GM21367 (cell line): Measurements from ENCODE around the gene STEAP1B.
"Not testable (repeated sequence)": the region's sequence is repeated elsewhere in the genome, so short reads cannot be mapped to it uniquely, and the experiment has no call there.

Experiments
- ATAC-seq: cut with Tn5 transposase; IDR thresholded peaks from one replicate; pipeline ENCODE4 v1.9.1; 2021; ENCODE audit not compliant: unreplicated experiment

Gene STEAP1B

DNA sequence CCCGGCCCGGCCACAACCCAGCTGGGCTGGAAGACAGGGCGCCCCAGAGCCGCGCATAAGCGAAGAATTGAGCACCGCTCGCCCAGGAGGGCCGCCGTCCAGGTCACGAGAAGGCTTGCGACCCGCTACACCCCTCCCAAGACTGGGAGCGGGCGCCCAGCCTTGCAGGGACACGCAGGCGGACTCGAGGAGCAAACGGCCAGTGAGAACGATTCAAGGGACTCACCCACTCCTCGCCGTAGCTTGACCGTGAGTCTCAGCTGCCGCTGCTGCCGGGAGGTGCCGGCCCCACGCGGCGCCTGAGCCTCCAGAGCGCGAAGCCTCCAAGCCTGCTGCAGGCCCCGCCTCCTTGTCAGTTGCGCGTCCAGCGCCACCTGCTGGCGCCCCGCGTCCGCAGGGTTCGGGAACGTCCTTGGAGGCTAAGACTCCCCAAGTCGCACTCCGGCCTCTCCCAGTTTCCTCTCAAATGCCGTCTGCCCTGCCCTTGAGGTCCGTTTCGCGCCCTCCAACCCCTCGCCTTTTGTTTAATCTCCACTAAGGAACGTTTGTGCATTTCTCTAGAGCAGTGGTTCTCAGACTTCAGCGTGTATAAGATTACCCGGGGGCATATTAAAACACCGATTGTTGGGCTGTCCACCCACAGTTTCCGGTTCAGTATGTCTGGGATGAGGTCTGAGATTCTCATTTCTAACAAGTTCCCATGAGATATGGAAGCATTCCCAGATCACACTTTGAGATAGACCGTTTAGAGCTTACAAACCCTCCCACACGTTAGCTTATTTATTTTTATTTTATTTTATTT, at the start of gene STEAP1B:
Gene STEAP1B (minus strand): TSS at position 301 of the 802 bp plus-strand sequence. CDS start 5,333 bp downstream, outside the sequence.
- peak; percentile 96 for ATAC-seq

DNA sequence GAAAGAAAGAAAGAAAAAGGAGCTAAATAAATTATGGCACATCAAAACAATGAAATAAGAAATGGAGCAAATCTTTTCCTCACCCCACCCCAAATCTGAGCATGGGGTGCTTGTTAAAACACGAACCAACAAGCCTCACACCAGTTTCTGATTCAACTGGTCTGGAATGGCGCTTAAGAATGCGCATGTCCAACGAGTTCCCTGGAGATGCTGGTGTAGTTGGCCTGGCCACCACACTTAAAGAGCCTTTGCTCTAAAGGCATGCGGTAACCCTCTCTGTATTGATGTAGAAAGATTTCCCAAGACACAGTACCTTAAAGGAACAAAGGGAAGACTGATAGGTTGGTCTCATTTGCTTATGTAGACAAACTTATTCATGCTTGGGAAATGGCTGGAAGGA, 49.1 kb upstream of the STEAP1B start:
- no peak for ATAC-seq

DNA sequence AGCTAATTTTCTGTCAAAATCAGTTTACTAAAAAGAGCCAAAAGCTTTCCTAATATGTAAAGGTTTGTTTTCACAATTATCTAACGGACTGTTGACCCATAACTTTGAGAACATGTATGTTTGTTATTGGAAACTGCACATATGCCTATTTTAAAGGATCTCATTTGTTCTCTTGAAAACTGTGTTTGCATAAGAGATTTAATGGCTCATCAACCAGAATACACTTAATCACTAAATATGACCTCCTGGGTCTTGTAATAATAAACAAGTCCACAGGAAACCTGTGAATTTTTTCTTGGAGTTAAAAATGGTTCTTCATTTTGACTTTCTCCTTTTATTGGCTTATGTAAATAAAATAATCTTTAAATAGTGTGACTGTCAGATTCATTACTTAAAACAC, 48.3 kb upstream of the STEAP1B start:
- ATAC-seq, result no peak

DNA sequence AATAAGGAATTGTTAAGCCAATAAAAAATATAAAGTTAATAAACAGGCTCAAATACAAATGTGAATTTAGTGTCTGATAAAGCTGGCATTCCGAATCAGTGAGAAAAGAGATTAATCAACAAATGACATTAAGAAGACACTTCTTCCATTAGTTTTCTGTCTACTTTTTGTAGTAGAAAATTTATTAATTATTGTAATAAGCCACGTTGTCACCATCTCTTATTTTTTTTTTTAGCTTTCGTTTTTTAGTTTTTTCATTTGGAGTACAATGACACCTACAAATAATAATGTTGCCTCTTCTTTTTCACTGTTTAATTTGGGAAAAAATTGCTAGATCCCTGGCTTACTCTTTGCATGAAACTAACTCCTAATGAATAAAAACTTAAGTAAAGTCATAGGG, 46.8 kb upstream of the STEAP1B start:
- ATAC-seq, result no peak

DNA sequence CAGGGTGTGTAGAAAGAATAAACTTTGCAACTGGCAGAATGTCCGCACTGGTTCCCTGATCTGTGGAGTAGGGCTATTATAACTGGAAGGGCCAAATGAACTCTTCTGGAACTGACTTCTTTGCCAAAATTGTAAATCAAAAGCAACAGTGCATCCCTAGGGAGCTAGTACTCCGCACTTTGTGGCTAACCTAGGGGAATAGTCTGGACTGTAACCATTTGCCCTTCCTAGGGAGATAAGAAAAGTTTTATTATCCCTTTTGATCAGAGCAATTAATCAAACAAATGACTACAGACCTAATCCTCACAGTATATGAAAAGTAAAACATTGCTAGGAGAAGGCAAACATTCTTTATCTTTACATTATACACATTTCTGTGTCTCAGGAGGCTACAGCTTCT, 45.5 kb upstream of the STEAP1B start:
- no peak for ATAC-seq

DNA sequence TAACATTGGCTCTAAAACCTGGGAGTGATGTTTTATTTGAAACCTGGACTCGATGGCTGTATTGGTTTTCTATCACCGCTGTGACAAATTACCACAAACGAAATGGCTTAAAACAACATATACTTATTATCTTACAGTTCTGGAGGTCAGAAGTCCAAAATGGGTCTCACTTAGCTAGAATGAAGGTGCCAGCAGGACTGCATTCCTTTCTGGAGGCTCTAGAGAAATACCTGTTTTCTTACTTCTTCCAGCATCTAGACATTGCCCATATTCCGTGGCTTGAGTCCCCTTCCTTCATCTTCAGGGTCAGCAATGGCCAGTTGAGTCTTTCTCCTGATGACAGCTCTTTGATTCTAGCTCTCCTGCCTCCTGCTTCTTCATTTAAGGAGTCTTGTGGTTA, 44.3 kb upstream of the STEAP1B start:
- ATAC-seq, result no peak

DNA sequence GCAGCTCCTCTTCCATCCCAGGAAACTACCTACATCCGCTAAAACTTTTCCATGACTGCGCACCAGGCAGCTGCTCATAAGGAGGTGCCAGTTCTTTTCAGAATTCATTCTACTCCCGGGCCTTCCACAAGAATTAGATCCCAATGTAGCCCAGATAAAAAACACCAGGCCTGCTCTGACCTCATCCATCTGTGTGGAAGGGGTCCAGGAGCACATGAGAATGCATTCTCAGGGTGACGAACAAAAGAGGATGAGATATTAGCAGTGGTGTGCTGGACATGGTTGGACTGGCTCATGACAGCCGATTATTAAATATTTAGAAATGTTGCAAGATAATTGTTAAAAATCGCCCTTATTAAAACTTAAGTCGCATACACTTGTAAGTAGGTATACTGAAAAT, 43.2 kb upstream of the STEAP1B start:
- ATAC-seq, result no peak

DNA sequence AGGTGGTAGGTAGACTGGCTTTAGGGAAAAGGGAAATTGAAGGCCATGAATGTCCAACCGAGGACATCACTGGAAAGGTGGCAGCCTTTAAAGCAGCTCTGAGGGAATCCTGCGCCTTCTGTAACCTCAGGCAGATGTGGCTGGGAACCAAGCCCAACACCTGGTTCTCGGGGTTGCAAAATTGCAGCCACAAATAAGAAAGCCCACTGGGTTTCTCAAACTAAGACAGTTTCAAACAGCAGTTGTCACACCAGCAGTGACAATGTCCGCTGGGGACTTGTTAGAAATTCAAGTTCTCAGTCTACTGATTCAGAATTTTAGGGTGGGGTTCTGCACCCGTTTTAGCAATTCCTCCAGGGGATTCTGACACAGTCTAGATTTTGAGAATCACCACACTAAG, 42.7 kb upstream of the STEAP1B start:
- no peak for ATAC-seq

DNA sequence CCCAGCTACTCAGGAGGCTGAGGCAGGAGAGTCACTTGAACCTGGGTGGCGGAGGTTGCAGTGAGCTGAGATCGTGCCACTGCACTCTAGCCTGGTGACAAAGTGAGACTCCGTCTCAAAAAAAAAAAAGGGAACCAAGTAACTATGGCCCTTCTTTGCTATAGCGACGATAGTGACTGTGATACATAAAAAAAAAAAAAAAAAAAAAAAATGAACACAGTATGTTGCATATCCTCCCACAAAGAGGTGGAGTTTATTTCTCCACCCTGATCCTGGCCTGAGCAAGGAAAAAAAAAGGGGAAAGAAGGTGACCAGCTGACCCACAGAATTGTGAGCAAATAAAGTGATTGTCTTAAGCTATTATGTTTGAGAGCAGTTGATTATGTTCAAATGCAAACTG, 42.3 kb upstream of the STEAP1B start:
- ATAC-seq, result no peak

DNA sequence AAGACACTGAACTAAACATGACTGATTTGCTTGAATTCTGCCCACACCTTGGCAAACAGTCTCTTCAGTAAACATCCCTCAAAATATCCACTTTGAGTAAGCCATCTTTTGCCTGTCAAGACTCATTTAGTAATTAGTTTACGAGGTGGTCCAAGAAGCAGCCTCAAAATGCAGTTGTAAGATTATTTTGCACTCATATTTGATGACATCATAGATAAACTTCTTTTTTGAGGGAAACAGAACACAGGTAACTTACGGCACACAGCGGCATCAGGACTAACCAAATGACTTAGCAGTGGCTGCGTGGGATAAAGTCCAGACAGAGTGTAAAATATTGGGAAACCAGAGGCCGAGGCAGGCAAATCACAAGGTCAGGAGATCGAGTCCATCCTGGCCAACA, 41.8 kb upstream of the STEAP1B start:
- no peak for ATAC-seq

DNA sequence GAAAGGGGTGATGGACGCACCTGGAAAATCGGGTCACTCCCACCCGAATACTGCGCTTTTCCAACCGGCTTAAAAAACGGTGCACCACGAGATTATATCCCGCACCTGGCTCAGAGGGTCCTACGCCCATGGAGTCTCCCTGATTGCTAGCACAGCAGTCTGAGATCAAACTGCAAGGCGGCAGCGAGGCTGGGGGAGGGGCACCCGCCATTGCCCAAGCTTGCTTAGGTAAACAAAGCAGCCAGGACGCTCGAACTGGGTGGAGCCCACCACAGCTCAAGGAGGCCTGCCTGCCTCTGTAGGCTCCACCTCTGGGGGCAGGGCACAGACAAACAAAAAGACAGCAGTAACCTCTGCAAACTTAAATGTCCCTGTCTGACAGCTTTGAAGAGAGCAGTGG, 28.5 kb upstream of the STEAP1B start:
- not testable (repeated sequence) for ATAC-seq

DNA sequence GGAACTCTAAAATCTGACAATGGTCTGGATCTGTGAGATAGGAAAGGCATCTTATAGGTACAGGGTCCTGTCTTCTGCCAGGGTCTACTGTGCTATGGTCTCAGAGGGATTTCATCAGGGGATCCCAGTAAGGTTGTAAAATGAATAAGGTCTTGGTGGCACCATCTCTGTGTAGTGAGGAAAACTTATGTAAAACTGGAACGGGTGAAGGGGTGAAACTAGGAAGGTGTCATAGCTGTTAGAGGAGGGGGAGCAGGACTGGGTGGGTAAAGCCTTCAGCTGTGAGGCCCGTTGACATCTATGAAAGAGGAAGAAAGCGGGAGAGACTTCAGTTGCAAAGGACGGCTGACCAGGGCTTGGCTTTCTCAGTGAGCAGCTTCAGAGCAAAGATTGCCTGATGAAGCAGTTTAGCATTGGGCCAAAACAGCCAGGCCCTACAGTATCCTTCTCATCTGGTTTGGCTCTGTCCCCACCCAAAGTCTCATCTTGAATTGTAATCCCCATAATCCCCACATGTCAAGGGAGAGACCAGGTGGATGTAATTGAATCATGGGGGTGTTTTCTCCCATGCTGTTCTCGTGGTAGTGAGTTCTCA, 24.5 kb upstream of the STEAP1B start:
- ATAC-seq, result not testable (repeated sequence)

DNA sequence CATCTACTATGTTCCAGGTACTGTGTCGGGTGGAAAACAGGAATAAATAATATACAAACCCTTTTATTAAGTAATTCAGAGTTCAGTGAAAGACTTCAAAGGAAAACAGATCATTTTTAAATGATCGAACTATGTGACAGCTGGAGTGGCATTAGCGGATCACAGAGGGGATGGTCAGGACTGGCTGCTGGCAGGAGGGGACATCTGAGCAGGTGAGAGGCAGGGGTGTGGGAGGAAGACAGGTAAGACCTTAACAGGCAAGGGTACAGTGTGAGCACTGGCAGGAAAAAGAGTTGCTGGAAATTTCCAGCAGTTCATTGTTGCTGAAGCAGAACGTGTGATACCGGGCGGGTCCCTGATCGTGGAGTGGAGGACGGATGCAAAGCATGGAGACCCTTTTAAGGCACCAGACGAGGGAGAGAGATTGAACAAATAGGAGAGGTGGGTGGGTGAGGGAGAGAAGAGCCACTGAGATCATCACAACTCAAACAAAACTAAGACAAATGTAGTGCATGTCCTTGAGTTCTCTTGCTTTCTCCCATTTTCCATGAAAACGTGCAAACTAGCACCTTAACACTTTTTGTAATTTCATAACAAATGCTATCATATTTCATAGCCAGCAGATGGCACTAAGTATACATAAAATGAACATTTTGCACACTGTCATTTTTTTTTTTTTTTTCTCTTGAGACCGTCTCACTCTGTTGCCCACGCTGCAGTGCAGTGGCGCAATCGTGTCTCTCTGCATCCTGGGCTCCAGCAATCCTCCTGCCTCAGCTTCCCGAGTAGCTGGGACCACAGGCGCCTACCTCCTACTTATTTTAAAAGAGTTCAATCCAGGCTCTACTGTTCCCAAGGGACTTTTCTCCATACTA, 23.7 kb upstream of the STEAP1B start:
- not testable (repeated sequence) for ATAC-seq

DNA sequence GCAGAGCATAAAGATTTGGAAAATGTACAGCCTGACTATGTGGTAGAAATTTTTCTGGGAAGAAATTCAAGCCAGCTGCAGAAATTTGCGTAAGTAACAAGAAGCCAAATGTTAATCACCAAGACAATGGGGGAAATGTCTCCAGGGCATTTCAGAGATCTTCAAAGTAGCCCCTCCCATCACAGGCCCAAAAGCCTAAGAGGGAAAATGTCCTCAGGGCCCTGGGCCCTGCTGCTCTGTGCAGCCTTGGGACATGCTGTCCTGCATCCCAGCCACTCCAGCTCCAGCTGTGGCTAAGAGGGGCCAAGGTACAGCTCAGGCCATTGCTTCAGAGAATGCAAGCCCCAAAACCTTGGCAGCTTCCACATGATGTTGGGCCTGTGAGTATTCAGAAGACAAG, 19.6 kb upstream of the STEAP1B start:
- ATAC-seq, result not testable (repeated sequence)

DNA sequence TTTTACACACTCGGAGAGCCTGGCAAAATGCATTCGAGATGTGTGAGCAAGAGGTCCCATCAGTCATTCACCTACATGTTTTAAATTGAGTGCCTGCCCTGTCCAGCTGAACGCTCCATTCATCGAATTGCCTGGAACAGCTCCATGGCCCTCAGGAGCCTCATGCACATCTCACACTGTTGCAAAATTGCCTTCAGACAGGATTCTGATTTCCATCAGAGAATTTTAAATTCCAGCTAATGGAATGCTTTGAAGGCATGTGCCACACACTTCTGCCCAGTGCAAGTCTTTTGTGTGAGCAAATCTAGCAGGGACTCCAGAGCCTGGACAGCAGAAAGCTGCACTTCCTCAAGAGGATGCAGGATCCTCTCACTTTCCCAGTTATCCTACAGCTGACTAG, 17.0 kb upstream of the STEAP1B start:
- ATAC-seq, result not testable (repeated sequence)

DNA sequence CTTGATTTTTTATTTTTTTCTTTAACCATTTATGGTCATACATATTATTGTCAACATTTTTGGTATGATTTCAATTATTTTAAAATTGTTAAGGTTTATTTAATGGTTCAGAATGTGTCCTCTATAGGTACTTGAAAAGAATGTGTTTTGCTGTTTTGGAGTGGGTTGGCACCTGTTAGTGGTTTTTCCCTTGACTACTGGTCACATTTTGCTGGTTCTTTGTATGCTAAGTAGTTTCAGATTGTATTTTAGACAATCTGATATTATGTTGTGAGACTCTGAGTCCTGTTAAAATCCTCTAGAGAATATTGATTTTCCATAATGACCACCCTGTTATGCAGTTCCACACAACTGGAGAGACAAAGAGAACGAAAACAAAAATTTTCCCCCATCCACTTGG, 15.0 kb upstream of the STEAP1B start:
- not testable (repeated sequence) for ATAC-seq

DNA sequence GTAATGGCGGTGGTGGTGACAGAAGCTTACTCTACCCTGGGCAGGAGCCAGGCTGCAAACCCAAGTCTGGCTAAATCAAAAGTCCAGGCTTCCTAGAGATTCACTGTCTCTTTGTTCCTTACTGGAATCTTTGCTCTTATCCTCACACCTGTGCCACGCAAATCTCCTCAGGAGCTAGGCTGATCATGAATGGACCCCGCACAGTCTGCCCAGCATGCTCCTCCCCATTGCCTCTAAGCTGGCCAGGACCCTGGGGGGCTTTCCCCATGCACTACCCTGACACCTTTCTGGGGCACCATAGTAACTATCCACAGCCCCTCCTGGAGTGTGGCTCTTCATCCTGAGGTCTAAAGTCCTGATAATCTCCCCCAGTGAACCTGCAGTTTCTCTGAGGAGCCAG, 7.3 kb upstream of the STEAP1B start:
- ATAC-seq, result not testable (repeated sequence)

DNA sequence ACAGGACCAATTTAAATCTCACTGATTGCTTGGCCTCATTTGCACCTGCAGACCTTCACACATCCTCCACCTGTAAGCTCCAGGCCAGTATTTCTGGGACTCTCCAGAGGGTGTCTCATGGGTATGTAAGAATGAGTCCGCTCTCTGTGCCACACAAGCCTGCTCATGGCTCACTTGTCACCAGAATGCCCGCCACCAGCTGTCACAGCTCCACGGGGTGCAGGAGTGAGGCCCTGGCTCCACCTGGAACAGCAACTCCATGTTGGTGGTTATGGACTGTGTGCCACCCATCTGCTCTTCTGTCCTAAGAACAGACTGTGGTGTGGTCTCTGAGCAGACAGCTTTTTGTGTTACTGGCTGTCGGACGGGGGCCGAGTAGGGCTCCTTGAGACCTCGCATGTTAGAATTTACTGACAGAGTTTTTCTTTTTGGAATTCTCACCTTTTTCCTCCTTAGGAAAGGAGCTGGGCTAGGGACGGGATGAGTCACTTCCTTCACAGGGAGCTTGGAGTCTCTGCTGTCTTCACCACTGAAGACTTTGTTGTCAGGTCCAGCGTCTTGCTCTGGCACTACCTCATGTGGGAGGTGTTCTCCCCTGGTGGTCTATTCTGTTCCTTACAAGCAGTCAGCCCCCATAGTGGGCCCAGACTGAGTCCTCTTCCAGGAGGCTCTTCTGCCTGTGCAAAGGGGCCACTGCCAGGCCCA, 6.5 kb upstream of the STEAP1B start:
- ATAC-seq, result not testable (repeated sequence)

DNA sequence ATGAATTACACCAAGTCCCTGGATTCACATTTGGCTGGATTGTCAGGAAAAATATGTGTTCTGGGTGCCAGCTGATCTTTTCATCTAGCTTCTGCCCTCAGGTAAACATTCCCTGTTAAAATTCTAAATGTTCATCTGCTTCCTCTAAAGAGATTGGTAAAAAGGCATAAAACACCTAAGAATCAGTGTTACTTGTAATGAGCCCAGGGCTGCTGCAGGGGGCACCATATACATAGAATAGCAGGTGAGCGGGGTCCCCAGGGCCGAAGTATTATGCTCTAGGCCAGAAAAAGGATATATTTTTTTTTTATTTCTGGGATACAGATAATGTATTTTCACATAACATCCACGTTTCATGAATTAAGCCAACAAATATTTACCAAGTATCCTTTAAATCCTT, 4.5 kb upstream of the STEAP1B start:
- ATAC-seq, result not testable (repeated sequence)

DNA sequence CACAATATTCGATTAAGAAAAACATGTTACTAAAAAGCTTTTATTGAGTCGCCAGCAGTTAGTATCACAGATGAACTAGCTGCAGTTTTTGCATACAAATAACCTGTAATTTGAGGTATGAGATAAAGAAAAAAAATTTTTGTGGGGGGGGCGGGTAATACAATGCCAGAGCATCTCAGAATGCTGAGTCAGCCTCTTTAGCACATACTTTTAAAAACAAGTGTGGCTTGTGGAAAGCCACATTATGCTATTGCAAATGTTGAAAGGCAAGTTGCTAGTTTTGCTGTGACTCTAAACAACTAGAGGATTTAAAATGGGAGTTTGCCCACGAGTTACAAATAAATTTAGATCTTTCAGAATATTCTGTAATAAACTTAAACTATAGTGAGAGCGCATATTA, 2.1 kb upstream of the STEAP1B start:
- not testable (repeated sequence) for ATAC-seq

DNA sequence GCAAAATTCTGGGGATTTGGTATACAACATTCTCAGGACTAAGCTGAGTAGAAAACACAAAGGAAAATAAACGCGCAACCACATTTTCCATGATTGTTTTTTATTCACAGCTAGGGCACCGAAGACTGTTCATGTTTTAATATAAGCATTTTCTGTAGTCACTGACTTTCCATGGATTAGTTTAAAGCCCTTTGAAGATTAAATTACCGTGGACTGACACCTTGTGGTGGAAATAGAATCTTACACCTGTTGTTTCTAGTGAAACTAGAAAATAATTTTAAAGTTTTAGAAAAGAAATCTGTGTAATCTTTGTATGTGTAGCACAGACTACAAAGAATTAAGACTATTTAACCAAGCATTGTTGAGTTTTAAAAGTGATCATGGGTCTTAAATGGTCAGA, 1.3 kb upstream of the STEAP1B start:
- not testable (repeated sequence) for ATAC-seq
